Epithelial cell of prostate (primary cell): Measurements from ENCODE around the gene INO80C.
A peak's percentile ranks its signal among the peaks of the same experiment; 100 is the strongest.

Experiments
- DNase-seq: peaks from one replicate; pipeline ENCODE4 v3.0.0-alpha.2; 2011; ENCODE audit warnings: low read depth, low spot score
- H3K27ac ChIP-seq: fragments of 450-650 bp; 2 replicates; pipeline ENCODE4 v1.5.1; 2017; ENCODE audit warnings: mild to moderate bottlenecking

INO80C gene, protein sequence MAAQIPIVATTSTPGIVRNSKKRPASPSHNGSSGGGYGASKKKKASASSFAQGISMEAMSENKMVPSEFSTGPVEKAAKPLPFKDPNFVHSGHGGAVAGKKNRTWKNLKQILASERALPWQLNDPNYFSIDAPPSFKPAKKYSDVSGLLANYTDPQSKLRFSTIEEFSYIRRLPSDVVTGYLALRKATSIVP

DNA sequence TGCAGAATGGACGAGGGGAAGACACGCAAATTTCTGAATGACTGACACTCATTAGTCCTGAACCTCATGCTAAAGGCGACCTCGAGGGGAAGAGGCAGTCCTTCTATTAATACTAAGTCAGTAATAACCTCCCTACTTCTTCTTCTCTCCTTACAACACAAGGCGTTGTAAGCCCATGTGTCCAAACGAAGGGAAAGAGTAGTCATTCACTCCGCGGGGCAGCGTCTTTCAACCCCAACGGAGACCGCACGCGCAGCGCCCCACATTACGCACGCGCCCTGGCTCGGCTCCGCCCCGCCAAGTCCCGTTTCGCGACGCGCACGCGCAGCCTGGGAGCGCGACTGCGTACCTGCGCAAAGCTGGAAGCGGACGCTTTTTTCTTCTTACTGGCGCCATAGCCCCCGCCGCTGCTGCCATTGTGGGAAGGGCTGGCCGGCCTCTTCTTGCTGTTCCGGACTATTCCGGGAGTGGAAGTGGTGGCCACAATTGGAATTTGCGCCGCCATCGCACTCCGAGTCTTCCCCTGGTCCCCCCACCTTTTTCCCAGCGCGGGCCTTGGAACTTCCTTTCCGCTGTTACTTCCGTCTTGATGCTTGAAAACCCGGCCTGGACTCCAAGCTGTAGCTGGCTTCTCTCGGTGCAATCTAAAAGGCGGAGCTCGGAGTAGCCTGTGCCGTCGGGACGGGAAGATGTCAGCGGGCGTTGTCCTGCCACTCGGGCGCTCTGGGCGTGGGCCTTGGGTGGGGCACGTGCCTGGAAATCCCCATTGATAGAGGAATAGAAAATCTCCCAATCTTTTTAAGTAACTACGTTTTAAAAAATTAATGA is at the start of gene INO80C:
Gene INO80C, minus strand, starts transcription at position 591 of the 828 bp plus-strand sequence. Its CDS starts 86 bp downstream, at position 505.
- peak; percentile 80 for DNase-seq
- peak within 1 kb of the TSS; percentile 89 for H3K27ac ChIP-seq

DNA sequence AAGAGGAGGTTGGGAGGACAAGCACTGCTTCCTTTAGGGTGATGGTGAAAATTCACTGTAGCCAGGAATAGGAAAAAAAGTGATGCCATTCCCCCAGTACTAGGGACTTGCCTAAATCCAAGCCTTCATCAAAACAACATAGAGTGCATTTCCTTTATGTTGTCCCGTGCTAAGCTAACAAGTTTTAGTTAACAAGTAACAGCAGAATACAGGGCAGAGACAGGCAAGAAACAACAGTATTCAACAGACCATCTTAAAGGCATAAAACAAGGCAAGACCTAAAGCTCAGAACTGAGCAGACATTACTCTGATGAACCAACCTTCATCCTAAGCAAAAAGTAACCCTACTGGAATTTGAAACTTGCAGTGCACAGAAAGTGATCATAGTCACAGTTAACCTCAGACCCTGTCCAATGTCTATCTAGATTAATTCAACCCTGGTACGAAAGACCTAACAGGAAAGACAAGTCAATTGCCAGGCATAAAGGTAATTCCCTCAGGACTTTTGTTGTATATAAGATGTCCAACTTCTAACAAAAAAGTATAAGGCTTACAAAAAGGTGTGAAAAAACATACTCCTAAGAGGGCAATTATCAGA is 49.3 kb upstream of the INO80C start:
- DNase-seq = no peak
- H3K27ac ChIP-seq = no peak overlapping the region

DNA sequence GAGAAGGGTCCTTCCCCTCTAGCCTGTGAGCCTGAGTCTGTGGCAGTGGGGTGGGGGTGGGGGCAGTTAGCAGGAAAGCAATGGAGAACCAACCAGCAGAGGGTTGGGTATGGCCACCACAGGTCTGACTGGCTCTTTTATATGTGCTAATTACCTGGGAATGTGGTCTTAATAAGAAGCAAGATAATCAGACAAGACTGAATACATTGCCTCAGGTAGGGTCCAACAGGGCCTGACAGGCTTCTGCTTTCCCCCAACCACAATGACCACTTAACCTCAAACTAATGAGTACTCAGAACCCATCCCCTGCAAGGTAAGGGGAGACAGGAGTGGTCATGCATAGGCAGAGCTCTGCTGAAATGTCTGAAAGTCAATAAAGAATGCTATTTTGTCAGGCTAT is 44.6 kb upstream of the INO80C start:
- DNase-seq = no peak

DNA sequence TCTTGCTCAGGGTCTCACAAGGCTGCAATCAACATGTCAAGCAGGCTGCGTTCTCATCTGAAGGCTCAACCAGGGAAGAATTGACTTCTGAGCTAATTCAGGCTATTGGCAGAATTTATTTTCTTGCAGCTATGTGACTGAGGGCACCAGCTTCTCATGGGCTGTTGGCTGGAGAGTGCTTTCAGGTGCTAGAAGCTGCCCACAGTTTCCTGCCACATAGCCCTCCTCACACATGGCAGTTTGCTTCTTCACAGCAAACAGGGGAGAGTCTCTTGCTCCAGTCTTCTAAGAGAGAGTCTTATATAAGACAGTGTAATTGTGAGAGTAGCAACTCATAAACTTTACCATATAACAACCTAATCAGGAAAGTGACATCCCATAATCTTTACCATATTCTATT is 37.5 kb upstream of the INO80C start:
- H3K27ac ChIP-seq = no peak overlapping the region
- no peak for DNase-seq

More for the DNA sequence above, 44.6 kb upstream of the INO80C start:
- no peak overlapping the region for H3K27ac ChIP-seq

DNA sequence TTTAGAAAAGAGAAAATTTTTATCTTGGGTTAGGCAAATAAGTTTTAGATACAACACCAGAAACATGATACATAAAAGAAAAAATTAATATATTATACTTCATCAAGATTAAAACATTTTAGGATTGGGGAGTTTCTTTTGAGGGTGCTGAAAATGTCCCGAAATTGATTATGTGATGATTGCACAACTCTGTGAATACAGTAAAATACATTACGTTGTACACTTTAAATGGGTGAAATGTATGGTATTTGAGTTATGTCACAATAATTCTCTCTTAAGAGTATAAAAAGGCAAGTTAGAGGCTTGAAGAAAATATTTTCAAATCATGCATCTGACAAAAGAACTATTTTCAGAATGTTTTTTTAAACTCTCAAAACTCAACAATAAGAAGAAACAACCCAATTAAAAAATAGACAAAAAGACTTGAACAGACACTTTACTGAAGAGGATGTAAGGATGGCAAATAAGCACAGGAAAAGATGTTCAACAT is 36.2 kb upstream of the INO80C start:
- no peak overlapping the region for H3K27ac ChIP-seq
- DNase-seq = no peak

DNA sequence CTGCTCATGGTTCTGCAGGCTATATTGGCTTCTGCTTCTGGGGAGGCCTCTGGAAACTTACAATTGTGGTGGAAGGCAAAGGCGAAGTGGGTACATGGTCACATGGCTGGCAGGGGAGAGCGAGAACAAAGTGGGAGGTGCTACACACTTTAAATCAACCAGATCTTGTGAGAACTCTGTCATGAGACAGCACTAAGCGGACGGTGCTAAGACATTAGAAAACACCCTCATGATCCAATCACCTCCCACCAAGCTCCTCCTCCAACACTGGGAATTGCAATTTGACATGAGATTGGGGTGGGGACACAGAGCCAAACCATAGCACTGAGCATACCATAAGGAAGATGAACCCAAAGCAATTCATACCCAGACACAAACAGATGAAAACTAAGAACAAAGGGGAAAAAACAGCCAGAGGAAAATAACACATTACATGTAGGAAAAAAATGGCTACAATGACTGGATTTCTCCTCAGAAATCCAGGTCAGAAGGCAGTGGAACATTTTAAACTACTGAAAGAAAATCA is 31.1 kb upstream of the INO80C start:
- no peak overlapping the region for H3K27ac ChIP-seq
- DNase-seq = no peak

DNA sequence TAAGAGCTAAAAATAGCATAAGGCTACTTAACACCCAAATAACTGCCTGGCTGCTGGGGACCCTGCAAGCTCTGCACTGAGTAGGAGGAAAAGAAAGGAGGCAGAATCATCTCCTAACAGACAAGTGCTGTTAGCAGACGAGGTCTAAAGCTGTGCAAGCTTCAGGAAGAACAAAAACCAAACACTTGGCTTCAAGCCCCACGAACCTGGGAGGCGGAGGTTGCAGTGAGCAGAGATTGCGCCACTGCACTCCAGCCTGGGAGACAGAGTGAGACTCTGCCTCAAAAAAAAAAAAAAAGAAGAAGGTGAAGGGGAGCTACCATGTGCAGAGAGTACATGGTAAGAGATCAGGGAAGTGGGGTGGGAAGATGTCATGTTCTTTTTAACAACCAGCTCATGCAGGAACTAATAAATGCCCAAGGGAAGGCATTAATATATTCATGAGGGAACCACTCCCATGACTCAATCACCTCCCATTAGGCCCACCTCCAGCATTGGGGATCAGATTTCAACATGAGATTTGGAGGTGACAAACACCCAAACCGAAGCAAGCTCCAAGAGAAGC is 28.8 kb upstream of the INO80C start:
- no peak overlapping the region for H3K27ac ChIP-seq
- DNase-seq = peak; percentile 6

DNA sequence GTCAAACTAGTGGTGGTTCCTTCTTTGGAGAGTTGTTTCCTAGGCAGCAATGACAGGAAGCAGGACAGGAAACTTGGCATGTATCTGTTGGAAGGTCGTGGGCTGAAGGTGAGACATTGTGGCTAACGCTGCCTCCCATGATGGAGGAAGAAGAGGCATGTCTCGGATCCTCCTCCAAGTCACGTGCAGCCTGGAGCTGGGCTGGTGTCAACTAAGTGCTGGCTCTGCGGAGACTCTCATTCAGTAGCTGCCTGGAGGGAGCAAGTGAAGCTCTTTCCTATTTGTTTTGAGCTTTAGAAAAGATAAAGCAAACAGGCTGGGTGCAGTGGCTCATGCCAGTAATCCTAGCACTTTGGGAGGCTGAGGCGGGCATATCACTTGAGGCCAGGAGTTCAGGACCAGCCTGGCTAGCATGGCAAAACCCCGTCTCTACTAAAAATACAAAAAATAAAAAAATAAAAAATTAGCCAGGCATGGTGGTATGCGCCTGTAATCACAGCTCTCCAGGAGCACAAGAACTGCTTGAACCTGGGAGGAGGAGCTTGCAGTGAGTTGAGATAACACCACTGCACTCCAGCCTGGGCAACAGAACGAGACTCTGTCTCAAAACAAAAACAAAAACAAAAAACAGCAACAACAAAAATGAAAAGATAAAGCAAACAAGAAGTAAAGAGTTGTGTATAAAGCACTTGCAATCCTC is 28.2 kb upstream of the INO80C start:
- no peak for DNase-seq
- no peak overlapping the region for H3K27ac ChIP-seq

DNA sequence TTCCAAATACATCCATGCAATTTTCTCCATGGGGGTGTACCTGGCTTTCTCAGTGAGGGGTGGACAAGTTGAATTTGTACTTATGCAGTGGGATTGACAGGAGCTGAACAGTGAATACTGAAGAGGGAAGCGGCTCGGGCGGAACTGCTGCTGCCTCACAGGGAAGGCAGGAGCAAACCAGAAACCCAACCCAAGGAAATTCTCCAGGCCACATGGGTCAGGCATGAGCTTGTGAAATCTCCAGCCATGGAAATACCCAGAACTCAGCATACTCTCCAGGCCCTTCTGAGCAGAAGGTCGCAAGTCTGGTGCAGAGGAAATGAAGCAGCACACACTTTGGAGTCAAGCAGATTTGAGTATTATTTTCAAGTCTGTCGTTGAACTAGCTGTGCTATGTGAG is 26.5 kb upstream of the INO80C start:
- no peak overlapping the region for H3K27ac ChIP-seq

DNA sequence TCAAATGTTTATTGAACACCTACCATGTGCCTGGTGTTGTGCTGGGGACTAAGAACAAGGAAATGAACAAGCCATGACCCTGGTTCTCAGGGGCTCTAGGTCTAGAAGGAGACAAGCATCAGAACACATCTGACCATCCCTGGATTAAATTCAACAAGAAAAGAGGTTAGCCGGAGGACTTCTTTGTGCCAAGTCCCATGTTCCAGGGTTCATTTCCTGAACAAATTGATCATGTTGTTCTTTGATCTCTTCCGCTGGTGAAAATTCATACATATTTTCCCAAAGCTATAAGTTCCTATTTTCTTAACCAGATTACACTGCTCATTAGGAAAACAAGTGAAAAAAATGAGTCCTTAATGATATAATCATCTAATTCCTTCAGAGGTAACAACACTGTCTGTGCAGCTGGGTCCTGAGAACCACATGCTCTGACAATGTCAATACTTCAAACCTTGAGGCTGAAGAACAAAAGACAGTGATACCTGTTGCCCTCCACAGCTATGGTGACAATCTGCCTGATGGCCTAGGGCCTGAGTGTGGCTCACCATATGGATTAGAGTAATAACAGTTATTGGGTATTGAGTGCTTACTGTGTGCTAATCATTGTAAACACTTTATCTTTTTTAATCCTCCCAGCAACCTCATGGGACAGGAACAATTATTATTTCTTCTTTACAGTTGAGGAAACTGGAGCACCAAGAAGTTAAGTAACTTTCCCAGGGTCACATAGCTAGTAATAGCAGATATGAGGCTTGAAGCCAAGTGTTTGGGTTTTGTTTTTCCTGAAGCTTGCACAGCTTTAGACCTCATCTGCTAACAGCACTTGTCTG is 24.6 kb upstream of the INO80C start:
- no peak for DNase-seq
- no peak overlapping the region for H3K27ac ChIP-seq

More for the DNA sequence above, 26.5 kb upstream of the INO80C start:
- DNase-seq = no peak

DNA sequence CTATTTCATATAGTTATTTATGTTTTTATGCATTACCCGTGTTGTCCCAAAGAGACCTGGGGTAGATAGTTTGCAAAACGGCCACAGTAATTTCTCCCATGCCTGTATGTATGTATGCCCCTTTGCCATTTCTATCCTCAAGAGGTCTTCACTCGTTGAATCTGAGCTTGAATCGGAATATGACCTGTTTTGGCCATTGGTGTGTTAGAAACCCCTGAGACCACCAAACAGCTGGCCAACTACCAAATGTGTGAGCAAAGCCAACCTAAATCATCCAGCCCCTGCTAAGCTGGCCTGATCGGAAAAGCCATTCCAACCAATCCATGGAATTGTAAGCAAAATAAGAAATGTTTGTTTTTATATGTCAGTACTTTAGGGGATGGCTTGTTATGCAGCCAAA is 23.4 kb upstream of the INO80C start:
- no peak overlapping the region for H3K27ac ChIP-seq
- no peak for DNase-seq

DNA sequence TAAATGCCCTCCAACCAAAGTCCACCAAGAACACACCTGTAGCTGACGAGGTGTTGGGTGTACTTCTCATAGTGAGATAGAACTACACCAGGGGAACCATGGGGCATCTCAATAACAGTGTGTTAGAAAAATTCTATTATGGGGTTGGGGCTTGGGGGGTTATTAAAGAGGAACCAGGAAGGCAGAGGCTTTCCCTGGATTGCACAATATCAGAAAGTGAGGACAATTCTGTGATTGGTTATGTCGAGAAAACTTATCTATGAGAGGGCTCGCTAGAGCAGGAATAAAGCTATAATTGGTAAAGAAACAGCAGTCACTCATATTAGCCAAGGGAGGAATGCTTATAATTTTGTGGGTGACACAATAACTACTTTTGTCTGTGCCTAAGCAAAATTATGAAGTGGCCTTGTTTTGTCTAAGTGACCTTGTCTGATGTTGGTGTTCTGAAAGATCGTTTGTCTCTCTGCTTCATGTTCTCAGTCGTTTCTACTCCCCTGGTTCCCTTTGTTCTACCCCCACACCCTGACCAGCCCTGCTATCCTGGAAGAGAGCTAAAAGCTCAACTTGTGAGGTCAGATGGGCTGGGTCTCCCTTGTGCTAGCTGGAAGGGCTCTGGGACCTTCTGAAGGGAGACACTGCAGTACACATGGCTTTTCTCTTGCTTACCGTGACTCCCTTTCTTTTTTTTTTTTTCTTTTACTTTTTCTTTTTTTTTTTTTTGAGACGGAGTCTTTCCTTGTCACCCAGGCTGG is 21.6 kb upstream of the INO80C start:
- no peak overlapping the region for H3K27ac ChIP-seq
- DNase-seq = no peak

DNA sequence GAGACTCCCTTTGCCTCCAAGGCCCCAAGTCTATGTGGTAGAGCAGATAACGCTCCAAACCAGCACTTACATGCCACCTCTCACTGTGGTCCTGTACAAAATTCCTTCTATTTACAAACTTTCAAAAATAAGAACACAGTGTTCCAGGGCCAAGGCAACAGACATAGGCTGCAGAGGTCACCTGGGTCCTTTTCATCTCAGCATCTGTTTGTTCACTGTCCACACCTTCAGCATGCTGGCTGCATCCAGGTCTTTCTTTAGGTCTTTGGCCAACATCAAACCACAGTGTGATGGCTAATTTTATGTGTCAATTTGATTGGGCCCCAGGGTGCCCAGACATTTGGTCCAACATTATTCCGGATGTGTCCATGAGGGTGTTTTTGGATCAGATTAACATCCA is 20.0 kb upstream of the INO80C start:
- H3K27ac ChIP-seq = no peak overlapping the region
- DNase-seq = no peak

DNA sequence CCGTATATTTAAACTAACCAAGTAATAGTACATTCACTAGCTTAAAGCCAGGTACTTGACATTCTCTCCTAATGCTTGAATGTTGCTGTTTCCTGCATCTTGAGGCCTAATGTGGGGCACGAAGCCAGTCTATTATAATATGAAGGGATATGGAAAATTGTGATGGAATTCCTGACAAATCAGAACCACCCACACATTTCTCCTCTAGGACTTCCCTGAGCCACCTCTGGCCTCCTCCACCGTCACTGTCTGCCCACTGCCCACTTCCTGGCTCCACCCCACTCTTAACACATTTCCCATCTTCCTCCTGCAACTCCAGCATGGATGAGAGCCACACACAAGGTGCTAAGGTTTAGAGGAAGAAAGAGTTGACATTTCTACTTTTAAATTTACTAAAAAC is 19.0 kb upstream of the INO80C start:
- no peak for DNase-seq
- H3K27ac ChIP-seq = no peak overlapping the region

DNA sequence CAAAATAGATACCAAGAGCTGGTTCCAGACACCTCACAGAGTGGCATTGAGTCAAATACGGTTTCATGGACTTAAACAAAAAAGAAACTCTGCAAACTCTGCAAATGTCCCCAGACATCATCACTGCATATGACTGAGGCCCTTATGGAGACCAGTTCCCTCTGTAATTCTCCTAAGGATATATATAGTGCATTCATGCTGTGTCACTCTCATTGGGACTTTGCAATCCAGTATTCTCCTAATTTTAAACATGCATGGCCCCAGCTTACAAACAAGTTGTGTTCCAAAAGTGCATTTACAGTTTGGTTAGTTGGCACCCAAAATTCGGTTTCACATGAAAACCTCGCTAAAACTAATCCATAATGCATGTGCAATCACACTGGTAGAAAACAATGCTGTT is 18.6 kb upstream of the INO80C start:
- DNase-seq = no peak
- H3K27ac ChIP-seq = no peak overlapping the region

DNA sequence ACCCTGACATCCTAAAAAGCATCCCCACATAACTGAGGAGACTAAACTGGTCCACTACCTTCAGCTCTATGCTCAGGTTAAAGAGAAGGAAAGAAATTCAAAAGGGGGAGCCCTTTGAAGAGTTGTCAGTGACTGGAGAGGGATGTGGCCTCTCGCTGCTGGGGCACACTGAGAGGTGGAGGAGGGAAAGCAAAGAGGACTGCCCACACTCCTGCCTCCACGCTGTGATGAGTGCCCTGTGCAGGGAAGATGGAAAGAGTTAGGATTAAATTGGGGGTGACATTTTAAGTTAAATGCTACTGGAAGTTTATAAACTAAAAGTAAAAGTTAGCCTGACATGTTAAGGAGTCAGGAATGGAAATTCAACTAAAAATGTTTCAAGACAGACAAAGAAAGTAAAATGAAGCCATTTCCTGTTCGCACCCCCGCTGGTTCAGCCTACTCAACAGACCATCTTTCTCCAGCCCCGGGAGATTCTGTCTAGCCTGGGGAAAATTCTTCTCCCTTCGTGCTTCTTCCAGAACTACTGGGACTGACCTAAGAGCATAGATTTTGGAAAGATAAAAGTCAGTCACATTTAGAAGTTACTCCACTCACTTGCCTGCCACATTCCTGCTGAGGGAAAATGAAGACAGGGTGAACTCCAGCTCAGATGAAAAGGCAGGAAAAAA is 17.8 kb upstream of the INO80C start:
- H3K27ac ChIP-seq = no peak overlapping the region
- no peak for DNase-seq

DNA sequence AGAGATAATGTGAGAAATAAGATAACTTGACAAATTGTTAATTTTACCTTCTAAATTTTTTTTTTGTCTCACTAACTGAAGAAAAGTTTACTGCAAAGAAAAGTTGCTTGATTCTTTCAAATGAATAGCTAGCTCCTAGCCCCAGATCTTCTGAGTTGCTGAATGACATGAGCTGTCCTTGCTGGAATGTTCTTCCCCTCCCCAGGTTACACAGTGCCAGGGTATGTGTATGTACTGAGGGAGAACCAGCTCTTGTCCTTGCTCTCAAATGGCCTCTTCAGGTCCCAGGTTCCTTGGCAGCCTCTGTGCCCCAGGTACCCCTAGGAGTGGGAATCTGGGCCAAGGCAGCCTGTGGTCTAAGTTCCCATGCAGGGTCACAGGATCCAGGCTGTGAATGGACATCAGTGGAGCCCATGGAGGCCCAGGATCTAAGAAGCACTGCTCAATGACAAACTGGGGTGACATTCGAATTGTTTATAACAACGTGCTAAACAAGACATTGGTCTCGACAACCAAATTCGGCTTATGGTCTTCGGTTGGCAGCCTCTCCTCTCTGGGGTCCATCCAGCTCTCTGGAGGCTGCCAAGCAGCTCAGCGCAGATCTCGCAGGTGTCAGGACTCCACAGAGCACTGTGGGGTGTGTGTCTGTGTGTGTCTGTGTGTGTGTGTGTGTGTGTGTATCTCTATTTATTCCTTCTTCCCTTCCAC is 17.1 kb upstream of the INO80C start:
- DNase-seq = no peak
- H3K27ac ChIP-seq = peak overlapping the region; percentile 83
